GM18499 (cell line): ENCODE measurements around the gene RNF182.

Source experiments
- ATAC-seq: cut with Tn5 transposase; IDR thresholded peaks from one replicate; pipeline ENCODE4 v1.9.1; 2021; ENCODE audit warnings: moderate number of reproducible peaks; ENCODE audit not compliant: insufficient read depth, unreplicated experiment

The RNF182 gene

GRCh38 chr6:14026831-14027539, 102.2 kb downstream of the RNF182 start:
- no peak for ATAC-seq

- no peak for ATAC-seq
Observed at GRCh38 chr6:14028631-14029030, 103.9 kb downstream of the RNF182 start.

GRCh38 chr6:14029605-14030004, 104.9 kb downstream of the RNF182 start:
- no peak for ATAC-seq
